ENCODE measurements around the gene REV3L.
"Not testable (repeated sequence)": the region's sequence is repeated elsewhere in the genome, so short reads cannot be mapped to it uniquely, and the experiment has no call there.

The REV3L gene

GRCh38 chr6:111499269-111499793 lies 16.3 kb upstream of the REV3L start:
- in situ Hi-C loops (cut with HindIII; ENCODE audit: low sequenced_read_pairs) = no loop called here

GRCh38 chr6:111494951-111495635 lies 12.1 kb upstream of the REV3L start:
- in situ Hi-C loops (cut with HindIII; ENCODE audit: low sequenced_read_pairs) = no loop called here

GRCh38 chr6:111492499-111492898 lies 9.5 kb upstream of the REV3L start:
- in situ Hi-C loops (cut with HindIII; ENCODE audit: low sequenced_read_pairs) = no loop called here

- in situ Hi-C loops (cut with HindIII; ENCODE audit: low sequenced_read_pairs) = no loop called here
These were observed 7.0 kb upstream of the REV3L start for GRCh38 chr6:111490067-111490466.

GRCh38 chr6:111487661-111488060 lies 4.6 kb upstream of the REV3L start:
- in situ Hi-C loops (cut with HindIII; ENCODE audit: low sequenced_read_pairs) = no loop called here

GRCh38 chr6:111486921-111487320 lies 3.9 kb upstream of the REV3L start:
- in situ Hi-C loops (cut with HindIII; ENCODE audit: low sequenced_read_pairs) = no loop called here

- in situ Hi-C loops (cut with HindIII; ENCODE audit: low sequenced_read_pairs) = no loop called here
These were observed 3.5 kb upstream of the REV3L start for GRCh38 chr6:111486475-111486874.

GRCh38 chr6:111485342-111485741 lies 2.3 kb upstream of the REV3L start:
- in situ Hi-C loops (cut with HindIII; ENCODE audit: low sequenced_read_pairs) = no loop called here

GRCh38 chr6:111484633-111484930 lies 1.6 kb upstream of the REV3L start:
- in situ Hi-C loops (cut with HindIII; ENCODE audit: low sequenced_read_pairs) = no loop called here

GRCh38 chr6:111483736-111484632 lies 966 bp upstream of the REV3L start:
- in situ Hi-C loops (cut with HindIII; ENCODE audit: low sequenced_read_pairs) = no loop called here

- in situ Hi-C loops (cut with HindIII; ENCODE audit: low sequenced_read_pairs) = no loop called here
These were observed 645 bp downstream of the REV3L start for GRCh38 chr6:111482188-111482958.

- in situ Hi-C loops (cut with HindIII; ENCODE audit: low sequenced_read_pairs) = no loop called here
These were observed 1.2 kb downstream of the REV3L start for GRCh38 chr6:111481836-111482187.

- in situ Hi-C loops (cut with HindIII; ENCODE audit: low sequenced_read_pairs) = no loop called here
These were observed 1.8 kb downstream of the REV3L start for GRCh38 chr6:111480988-111481822.

GRCh38 chr6:111478749-111479148 lies 4.3 kb downstream of the REV3L start:
- in situ Hi-C loops (cut with HindIII; ENCODE audit: low sequenced_read_pairs) = no loop called here

GRCh38 chr6:111478064-111478476 lies 4.9 kb downstream of the REV3L start:
- in situ Hi-C loops (cut with HindIII; ENCODE audit: low sequenced_read_pairs) = no loop called here

- in situ Hi-C loops (cut with HindIII; ENCODE audit: low sequenced_read_pairs) = no loop called here
These were observed 5.5 kb downstream of the REV3L start for GRCh38 chr6:111477481-111477938.

GRCh38 chr6:111476061-111476460 lies 7.0 kb downstream of the REV3L start:
- in situ Hi-C loops (cut with HindIII; ENCODE audit: low sequenced_read_pairs) = not testable (repeated sequence)

- in situ Hi-C loops (cut with HindIII; ENCODE audit: low sequenced_read_pairs) = no loop called here
These were observed 8.2 kb downstream of the REV3L start for GRCh38 chr6:111474771-111475170.

GRCh38 chr6:111474106-111474505 lies 8.9 kb downstream of the REV3L start:
- in situ Hi-C loops (cut with HindIII; ENCODE audit: low sequenced_read_pairs) = no loop called here

- in situ Hi-C loops (cut with HindIII; ENCODE audit: low sequenced_read_pairs) = no loop called here
These were observed 10.0 kb downstream of the REV3L start for GRCh38 chr6:111472933-111473435.
